Suprapubic skin (tissue), 4 donors: ENCODE measurements around the gene MTMR3. TPM values are rescaled to one million over a fixed set of nuclear protein-coding genes. Genes with fewer than 3 reads are reported as not detected.

ENCODE experiments used
- DNase-seq, 2 donors: peaks; one replicate each; pipeline ENCODE4 v3.0.0-alpha.2; 2019; ENCODE audit warnings: low spot score in 2 of 2
- H3K27ac ChIP-seq: fragments of 200-600 bp; sonication (generic); one replicate; pipeline ENCODE4 v1.5.1; 2019
- H3K27me3 ChIP-seq: fragments of 200-600 bp; sonication (generic); one replicate; pipeline ENCODE4 v1.5.1; 2019
- H3K36me3 ChIP-seq: fragments of 200-600 bp; sonication (generic); one replicate; pipeline ENCODE4 v1.5.1; 2019
- H3K4me1 ChIP-seq: fragments of 200-600 bp; sonication (generic); one replicate; pipeline ENCODE4 v1.5.1; 2019
- H3K4me3 ChIP-seq: fragments of 200-600 bp; sonication (generic); one replicate; pipeline ENCODE4 v1.5.1; 2019; ENCODE audit warnings: mild to moderate bottlenecking
- H3K9me3 ChIP-seq: fragments of 200-600 bp; sonication (generic); one replicate; pipeline ENCODE4 v1.5.1; 2019
- CTCF ChIP-seq, 2 donors: fragments of 200-600 bp in 1 of 2; fragments of 450-650 bp in 1 of 2; sonication (generic) in 1 of 2; IDR thresholded peaks; one replicate each; pipeline ENCODE4 v1.5.1; 2016 to 2019; ENCODE audit warnings: antibody characterized with exemption in 2 of 2, mild to moderate bottlenecking in 1 of 2, moderate library complexity in 1 of 2
- EP300 ChIP-seq: sonication (generic); formaldehyde crosslinking; IDR thresholded peaks from one replicate; pipeline ENCODE4 v1.6.1; 2017; ENCODE audit warnings: antibody characterized with exemption
- POLR2A ChIP-seq, 2 donors: fragments of 450-650 bp; IDR thresholded peaks; one replicate each; pipeline ENCODE4 v1.6.1; 2017; ENCODE audit warnings: antibody characterized with exemption in 2 of 2, mild to moderate bottlenecking in 2 of 2, moderate library complexity in 2 of 2
- POLR2AphosphoS5 ChIP-seq, 3 donors: sonication (generic); formaldehyde crosslinking; IDR thresholded peaks; one replicate each; pipeline ENCODE4 v1.6.1; 2017; ENCODE audit warnings: antibody characterized with exemption in 3 of 3
- WGBS: methylation state at CpG from one replicate; pipeline ENCODE4 v1.1.5; 2018; 5-methylcytosine and 5-hydroxymethylcytosine counted together
- total RNA-seq, 4 donors: library from RNA; depleted of rRNA; stranded (reverse); fragments of >200 nt; gene quantifications; one replicate each; pipeline ENCODE4 v1.1.0, GENCODE V29; 2016

MTMR3 gene
- total RNA-seq, 4 donors from 2014 or later: 57.8 to 136 (median 66.0) TPM

- TF ChIP-seq POLR2AphosphoS5 (IDR thresholded peaks at IDR 0.05) (no peak), POLR2A (IDR thresholded peaks at IDR 0.05) (no peak), EP300 (no peak), CTCF (IDR thresholded peaks at IDR 0.05) (no peak)
- Histone ChIP-seq H3K4me1 (peaks cover 41% of the 10 kb centered on the region), H3K27ac (no peak overlapping the region)
Measured at GRCh38 chr22:29886596-29886995, 3.6 kb downstream of the MTMR3 start.

GRCh38 chr22:29887358-29887757, 4.4 kb downstream of the MTMR3 start:
- H3K4me3 ChIP-seq: no peak overlapping the region
- TF ChIP-seq EP300 (no peak), POLR2AphosphoS5 (IDR thresholded peaks at IDR 0.05) (no peak), POLR2A (IDR thresholded peaks at IDR 0.05) (no peak), CTCF (IDR thresholded peaks at IDR 0.05) (no peak)

More at GRCh38 chr22:29886596-29886995, 3.6 kb downstream of the MTMR3 start:
- H3K36me3 ChIP-seq: no peaks in the 10 kb centered on the region
- no peaks in the 10 kb centered on the region for H3K9me3 ChIP-seq
- no peak for DNase-seq
- no peaks in the 10 kb centered on the region for H3K27me3 ChIP-seq
- no peak overlapping the region for H3K4me3 ChIP-seq
- WGBS: 72% methylated on average over 1 of the region's 1 CpG

GRCh38 chr22:29890760-29891159, 7.8 kb downstream of the MTMR3 start:
- TF ChIP-seq CTCF (IDR thresholded peaks at IDR 0.05): no peak
- TF ChIP-seq POLR2A (IDR thresholded peaks at IDR 0.05): no peak
- TF ChIP-seq EP300: no peak
- TF ChIP-seq POLR2AphosphoS5 (IDR thresholded peaks at IDR 0.05): no peak
- no peak overlapping the region for H3K4me3 ChIP-seq
- H3K36me3 ChIP-seq: no peaks in the 10 kb centered on the region
- 93% methylated on average over 5 of the region's 5 CpGs for WGBS
- DNase-seq: no peak
- no peaks in the 10 kb centered on the region for H3K27me3 ChIP-seq
- no peak overlapping the region for H3K27ac ChIP-seq
- H3K4me1 ChIP-seq: peaks cover 29% of the 10 kb centered on the region
- H3K9me3 ChIP-seq: no peaks in the 10 kb centered on the region

More at GRCh38 chr22:29887358-29887757, 4.4 kb downstream of the MTMR3 start:
- no peaks in the 10 kb centered on the region for H3K9me3 ChIP-seq
- WGBS: 51% methylated on average over 2 of the region's 2 CpGs
- no peak overlapping the region for H3K27ac ChIP-seq
- peaks cover 41% of the 10 kb centered on the region for H3K4me1 ChIP-seq
- DNase-seq: no peak
- no peaks in the 10 kb centered on the region for H3K36me3 ChIP-seq
- no peaks in the 10 kb centered on the region for H3K27me3 ChIP-seq

GRCh38 chr22:29892315-29893156, 9.6 kb downstream of the MTMR3 start:
- TF ChIP-seq CTCF (IDR thresholded peaks at IDR 0.05) (no peak), POLR2A (IDR thresholded peaks at IDR 0.05) (no peak), POLR2AphosphoS5 (IDR thresholded peaks at IDR 0.05) (no peak), EP300 (no peak)
- WGBS: 64% methylated on average over 1 of the region's 1 CpG
- peaks cover 11% of the 10 kb centered on the region for H3K4me1 ChIP-seq

GRCh38 chr22:29901354-29901753, 18.4 kb downstream of the MTMR3 start:
- 98% methylated on average over 1 of the region's 1 CpG for WGBS

More at GRCh38 chr22:29892315-29893156, 9.6 kb downstream of the MTMR3 start:
- DNase-seq: no peak
- Histone ChIP-seq H3K36me3 (no peaks in the 10 kb centered on the region), H3K4me3 (no peak overlapping the region), H3K9me3 (no peaks in the 10 kb centered on the region), H3K27ac (no peak overlapping the region), H3K27me3 (no peaks in the 10 kb centered on the region)

More at GRCh38 chr22:29901354-29901753, 18.4 kb downstream of the MTMR3 start:
- H3K27me3 ChIP-seq: no peaks in the 10 kb centered on the region
- H3K9me3 ChIP-seq: no peaks in the 10 kb centered on the region
- no peak for DNase-seq
- no peak for TF ChIP-seq CTCF (IDR thresholded peaks at IDR 0.05)
- no peak for TF ChIP-seq POLR2AphosphoS5 (IDR thresholded peaks at IDR 0.05)
- TF ChIP-seq EP300: no peak
- TF ChIP-seq POLR2A (IDR thresholded peaks at IDR 0.05): no peak
- H3K4me1 ChIP-seq: peaks cover 3% of the 10 kb centered on the region
- H3K4me3 ChIP-seq: no peak overlapping the region
- H3K36me3 ChIP-seq: no peaks in the 10 kb centered on the region
- H3K27ac ChIP-seq: no peak overlapping the region
